Endothelial cell of umbilical vein (primary cell): ENCODE data around the gene GJB4.

Experiments used
- CTCF ChIP-seq, 2 donors: IDR thresholded peaks; 1 replicate in 1 of 2; 2 replicates in 1 of 2; pipeline ENCODE4 v1.5.1; 2011; ENCODE audit warnings: low read length in 2 of 2, mild to moderate bottlenecking in 2 of 2, moderate library complexity in 2 of 2, control low read depth in 1 of 2, inconsistent platforms in 1 of 2, low read depth in 1 of 2; ENCODE audit not compliant: insufficient read depth in 1 of 2; ENCODE audit errors: extremely low read depth in 1 of 2
- EZH2 ChIP-seq: IDR thresholded peaks from 2 replicates; pipeline ENCODE4 v1.6.1; 2012; ENCODE audit warnings: borderline replicate concordance, low read depth, mild to moderate bottlenecking, moderate library complexity, low read length, inconsistent platforms; ENCODE audit not compliant: severe bottlenecking
- FOS ChIP-seq: IDR thresholded peaks from 2 replicates; pipeline ENCODE4 v1.6.1; 2011; ENCODE audit warnings: mild to moderate bottlenecking, low read length, moderate library complexity, borderline replicate concordance; ENCODE audit not compliant: insufficient read depth
- GATA2 ChIP-seq: IDR thresholded peaks from 2 replicates; pipeline ENCODE4 v1.7.0; 2011; ENCODE audit warnings: low read depth, mild to moderate bottlenecking, moderate library complexity, mixed read lengths, low read length; ENCODE audit not compliant: insufficient read length, insufficient read depth
- JUN ChIP-seq: IDR thresholded peaks from 2 replicates; pipeline ENCODE4 v1.6.1; 2011; ENCODE audit warnings: borderline replicate concordance, low read depth; ENCODE audit not compliant: insufficient read length, insufficient read depth
- MYC ChIP-seq: IDR thresholded peaks from one replicate; pipeline ENCODE4 v1.6.1; 2011; ENCODE audit warnings: mild to moderate bottlenecking, low read depth, low read length
- POLR2A ChIP-seq: IDR thresholded peaks from 2 replicates; pipeline ENCODE4 v1.6.1; 2012; ENCODE audit warnings: low read depth, mild to moderate bottlenecking, control low read depth, low read length
- POLR2AphosphoS5 ChIP-seq: IDR thresholded peaks from 2 replicates; pipeline ENCODE4 v1.6.1; 2012; ENCODE audit warnings: low read depth, mild to moderate bottlenecking, control low read depth, low read length, moderate library complexity; ENCODE audit not compliant: insufficient read depth
- TF ChIP-seq, protein P1 (sequence below): IDR thresholded peaks from 2 replicates; pipeline ENCODE4 v1.6.1; 2011; ENCODE audit not compliant: insufficient read depth, insufficient read length

- TF ChIP-seq CTCF (IDR thresholded peaks at IDR 0.05; ENCODE audit: extremely low read depth in 1 of 2, insufficient read depth in 1 of 2, low read depth in 1 of 2, low read length in 2 of 2) (no peak), POLR2A (no peak), JUN (no peak), POLR2AphosphoS5 (no peak), MYC (no peak), EZH2 (no peak), GATA2 (no peak), FOS (no peak)
- TF ChIP-seq, protein P1, sequence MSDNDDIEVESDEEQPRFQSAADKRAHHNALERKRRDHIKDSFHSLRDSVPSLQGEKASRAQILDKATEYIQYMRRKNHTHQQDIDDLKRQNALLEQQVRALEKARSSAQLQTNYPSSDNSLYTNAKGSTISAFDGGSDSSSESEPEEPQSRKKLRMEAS, result no peak
Measured at GRCh38 chr1:34721646-34722355, 37.7 kb upstream of the GJB4 start.
